Stimulated activated CD8-positive, alpha-beta memory T cell treated with anti-CD3 and anti-CD28 coated beads, Interleukin-7, amount 100 ng/mL, for 1 hour (primary cell): Measurements from ENCODE around the gene FPGS.
"Not testable (repeated sequence)": the region's sequence is repeated elsewhere in the genome, so short reads cannot be mapped to it uniquely, and the experiment has no call there.

Source experiments
- DNase-seq, 2 donors: peaks; one replicate each; pipeline ENCODE4 v3.0.0-alpha.2; 2020; ENCODE audit warnings: low read depth in 2 of 2

The FPGS gene

GRCh38 chr9:127770905-127771569 is 31.6 kb upstream of the FPGS start:
- DNase-seq, result peak; percentile 84 to 88

- DNase-seq, result no peak
Measured at GRCh38 chr9:127771570-127772189, 31.0 kb upstream of the FPGS start.

GRCh38 chr9:127772603-127773002 is 30.1 kb upstream of the FPGS start:
- no peak for DNase-seq

- DNase-seq, result no peak
Measured at GRCh38 chr9:127773272-127773671, 29.4 kb upstream of the FPGS start.

GRCh38 chr9:127773981-127774380 is 28.7 kb upstream of the FPGS start:
- no peak for DNase-seq

DNA sequence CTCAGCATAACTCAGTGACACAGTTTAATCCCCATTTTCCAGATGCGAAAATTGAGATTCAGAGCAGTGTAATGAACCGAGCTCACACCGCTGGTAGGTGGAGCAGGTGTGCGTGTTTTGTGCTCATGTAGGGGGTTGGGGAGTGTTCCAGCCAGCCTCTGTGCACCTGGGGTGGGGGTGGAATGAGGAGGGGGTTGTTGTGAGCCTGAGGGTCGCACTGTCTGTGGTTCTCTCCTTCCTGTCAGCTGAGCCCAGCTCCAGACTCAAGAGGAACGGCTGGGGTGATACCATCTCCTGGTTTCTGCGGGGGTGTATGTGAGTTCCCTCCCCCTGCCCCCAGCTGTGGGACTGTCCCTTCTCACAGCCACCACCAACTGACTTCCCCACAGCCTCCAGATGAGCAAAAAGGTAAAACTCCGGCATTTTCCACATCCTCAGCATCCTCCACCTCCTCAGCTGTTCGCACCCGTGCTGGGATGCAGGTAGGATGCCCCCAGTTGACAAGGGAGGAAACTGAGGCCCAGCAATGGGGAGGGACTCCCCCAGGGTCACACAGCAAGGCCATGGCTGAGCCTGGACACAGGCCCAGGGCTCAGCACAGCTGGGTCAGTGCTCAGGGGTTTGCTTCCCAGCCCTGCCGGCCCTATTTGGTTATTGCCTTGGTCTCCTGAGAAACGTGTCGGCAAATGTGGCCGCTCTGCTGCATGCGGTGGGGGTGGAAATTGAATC is 26.3 kb upstream of the FPGS start:
- DNase-seq, result peak; percentile 37 to 56

DNA sequence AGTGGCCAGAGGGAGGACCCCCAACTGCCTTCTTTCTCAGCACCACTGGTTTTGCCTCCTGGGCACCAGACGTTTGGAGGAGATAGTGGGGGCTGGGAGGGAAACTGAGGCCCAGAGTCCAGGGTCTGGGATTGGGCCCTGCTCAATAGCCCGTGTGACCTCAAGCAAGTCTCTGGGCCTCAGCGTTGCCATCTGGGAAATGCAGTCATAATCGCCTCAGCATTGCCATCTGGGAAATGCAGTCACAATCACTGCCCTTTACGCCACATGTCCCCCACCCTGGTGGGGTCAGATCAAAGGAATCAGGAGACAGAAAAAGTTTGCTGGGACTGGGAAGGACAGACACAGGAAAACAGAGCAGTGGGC is 25.8 kb upstream of the FPGS start:
- DNase-seq, result no peak

DNA sequence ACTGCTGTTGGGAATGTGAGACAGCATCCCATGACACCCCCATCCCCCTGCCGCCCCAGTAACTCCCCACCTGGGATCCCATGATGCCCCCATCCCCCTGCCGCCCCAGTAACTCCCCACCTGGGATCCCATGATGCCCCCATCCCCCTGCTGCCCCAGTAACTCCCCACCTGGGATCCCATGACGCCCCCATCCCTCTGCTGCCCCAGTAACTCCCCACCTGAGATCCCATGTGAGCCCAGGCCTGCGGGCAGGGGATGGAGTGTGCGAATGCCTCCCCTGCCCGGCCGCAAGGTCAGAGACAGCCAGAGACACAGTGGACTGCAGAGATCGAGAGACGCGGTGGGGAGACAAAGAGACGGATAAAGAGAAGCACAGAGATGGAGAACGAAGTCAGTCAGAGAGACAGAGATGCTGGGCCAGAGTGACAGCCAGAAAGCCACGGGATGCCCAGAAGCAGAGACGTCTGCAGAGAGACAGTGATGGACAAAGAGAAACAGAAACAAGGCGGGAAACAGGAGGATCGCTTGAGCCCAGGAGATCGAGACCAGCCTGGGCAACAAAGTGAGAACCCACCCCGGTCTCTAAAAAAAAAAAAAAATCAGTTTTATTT is 25.2 kb upstream of the FPGS start:
- no peak for DNase-seq

DNA sequence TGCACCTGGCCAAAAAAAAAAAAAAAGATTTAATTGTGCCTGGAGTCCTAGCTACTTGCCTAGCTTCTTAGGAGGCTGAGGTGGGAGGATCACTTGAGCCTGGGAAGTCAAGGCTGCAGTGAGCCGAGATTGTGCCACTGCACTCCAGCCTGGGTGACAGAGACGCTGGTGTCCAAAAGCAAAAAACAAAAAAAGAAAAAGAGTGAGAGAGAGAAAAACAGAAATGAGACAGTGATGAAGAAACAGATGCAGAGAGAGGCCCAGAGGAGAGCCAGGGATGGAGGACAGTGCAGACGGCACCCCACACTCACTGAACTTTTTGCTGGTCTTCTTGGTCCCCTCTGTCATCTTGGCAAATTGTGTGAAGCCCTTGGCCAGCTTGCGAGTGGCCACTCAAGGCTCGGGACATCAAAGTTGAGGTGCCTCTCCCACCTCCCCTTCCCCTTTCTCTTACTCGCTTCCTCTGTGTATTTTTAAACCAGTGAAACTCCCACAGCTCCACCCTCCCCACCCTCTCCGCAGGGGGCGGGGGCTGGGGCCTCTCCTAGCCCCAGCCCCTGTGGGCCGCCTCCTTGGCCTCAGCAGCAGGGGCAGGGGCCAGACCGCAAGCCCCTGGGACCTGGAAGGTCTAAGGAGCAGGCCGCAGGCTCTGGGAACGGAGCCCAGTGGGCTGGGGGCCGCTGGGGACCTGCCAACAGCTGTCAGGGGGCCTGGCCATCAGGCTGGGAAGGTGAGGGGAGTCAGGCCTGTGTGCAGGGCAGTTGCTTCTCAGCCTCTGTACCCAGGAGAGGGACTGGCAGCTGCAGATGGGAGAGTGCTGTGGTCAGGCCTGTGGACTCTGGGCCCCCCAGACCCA is 24.2 kb upstream of the FPGS start, which contains the start of gene SH2D3C:
Gene SH2D3C (minus strand): TSS at position 387 of the 856 bp plus-strand sequence. CDS start 39 bp downstream, at position 348.
- no peak for DNase-seq

- DNase-seq, result no peak
Measured at GRCh38 chr9:127779136-127779981, 23.3 kb upstream of the FPGS start.

GRCh38 chr9:127780126-127780885 is 22.4 kb upstream of the FPGS start:
- DNase-seq, result no peak

- not testable (repeated sequence) for DNase-seq
Measured at GRCh38 chr9:127780909-127781308, 21.8 kb upstream of the FPGS start.

DNA sequence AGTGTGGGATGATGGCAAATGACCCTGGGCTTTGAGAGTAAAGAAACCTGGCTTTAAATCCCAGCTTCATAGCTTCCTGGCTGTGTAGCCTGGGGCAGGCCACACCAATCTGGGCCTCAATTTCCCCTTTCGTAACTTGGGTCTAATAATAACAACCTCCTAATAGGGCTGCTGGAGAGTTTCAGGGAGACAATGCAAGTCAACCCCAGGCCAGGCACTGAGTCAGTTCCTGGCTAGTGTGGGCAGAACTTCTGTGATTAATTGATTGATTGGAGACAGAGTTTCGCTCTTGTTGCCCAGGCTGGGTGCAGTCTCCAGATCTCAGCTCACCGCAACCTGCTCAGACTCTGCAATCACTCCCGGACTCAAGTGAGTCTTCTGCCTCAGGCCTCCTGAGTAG is 20.9 kb upstream of the FPGS start:
- no peak for DNase-seq

DNA sequence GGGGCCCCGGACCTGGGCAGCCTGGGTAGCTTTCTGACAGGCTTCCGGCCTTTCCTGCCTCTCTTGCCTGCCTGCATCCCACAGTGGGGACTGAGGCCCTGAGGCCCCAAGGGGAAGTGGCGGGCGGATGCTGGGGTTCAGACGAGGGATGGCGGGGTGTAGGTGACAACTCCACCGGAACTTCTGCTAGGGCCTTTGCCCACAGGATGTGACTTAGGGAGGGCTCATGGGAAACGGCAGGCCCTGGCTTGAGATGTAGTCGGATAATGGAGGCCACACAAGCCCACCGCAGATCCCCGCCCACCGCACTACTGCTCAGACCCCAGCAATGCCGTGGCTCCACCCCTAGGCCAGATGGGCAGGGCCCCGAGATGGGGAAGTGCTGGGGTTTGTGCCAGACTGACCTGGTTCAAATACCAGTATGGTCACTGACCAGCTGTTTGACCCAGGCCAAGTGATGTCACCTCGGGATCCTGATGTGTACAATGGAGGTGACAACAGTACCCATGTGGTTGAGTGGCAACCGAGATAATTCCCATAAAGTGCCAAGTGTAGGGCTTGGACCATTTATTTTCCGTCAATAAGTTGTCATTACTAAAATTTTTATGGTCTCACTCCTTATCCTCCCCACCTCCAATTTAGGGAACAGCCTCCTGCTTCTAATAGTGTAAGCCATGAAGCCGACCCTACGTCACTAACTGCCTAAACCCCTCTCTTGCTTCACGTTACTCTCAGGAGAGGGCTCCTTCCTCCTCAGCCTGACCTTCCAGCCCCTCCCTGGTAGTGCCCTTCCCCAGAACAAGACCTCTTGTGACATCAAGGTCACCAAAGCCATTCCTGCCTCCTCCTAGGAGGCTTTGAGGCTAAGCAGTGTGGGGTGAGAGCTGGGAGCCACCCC is 19.3 kb upstream of the FPGS start:
- DNase-seq, result peak; percentile 41 to 48

DNA sequence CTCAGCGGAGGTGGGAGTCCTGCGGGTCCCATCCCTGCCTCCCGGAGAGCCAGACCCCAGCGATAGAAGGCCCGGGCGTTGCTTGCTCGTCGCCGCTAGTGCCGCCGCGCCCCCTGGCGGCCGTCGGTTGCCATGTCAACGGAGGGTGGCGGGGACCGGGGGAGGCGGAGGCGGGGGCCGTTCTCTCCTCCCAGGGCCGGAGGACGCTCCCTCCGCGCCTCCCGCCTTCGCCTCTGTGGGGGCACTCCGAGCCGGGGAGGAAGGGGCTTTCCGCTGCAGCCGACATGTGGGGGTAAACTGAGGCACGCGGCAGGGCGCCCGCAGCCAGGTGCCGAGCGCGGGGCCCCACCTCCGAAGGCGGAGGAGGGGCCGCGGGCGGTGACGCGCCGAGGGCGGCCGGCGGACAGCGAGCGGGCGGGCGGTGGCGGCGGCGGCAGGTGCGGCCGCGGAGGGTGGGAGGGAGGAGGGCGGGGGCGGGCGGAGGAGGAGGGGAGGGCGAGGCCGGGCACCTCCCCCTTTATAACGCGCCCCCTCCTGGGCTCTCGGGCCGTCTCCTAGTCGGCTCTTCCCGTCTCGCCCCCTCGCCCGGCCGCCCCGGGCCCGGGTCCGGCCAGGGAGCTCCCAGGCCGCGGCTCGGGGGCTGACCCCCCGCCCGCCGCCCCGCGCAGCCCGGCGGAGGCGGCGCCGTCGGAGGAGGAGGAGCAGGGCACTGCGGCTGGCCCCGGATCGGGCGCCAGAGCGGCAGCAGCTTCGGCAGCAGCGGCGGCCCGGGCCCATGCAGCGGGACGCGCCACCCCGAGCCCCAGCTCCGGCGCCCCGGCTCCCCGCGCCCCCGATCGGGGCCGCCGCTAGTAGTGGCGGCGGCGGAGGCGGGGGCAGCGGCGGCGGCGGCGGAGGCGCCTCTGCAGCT is 17.4 kb upstream of the FPGS start:
- DNase-seq, result peak; percentile 80 to 86

- DNase-seq, result peak; percentile 83 to 87
Measured at GRCh38 chr9:127785933-127786772, 16.5 kb upstream of the FPGS start, which contains the start of gene CDK9. Gene CDK9, plus strand, starts transcription at chr9:127786034. Its CDS starts 115 bp downstream, at chr9:127786149.

DNA sequence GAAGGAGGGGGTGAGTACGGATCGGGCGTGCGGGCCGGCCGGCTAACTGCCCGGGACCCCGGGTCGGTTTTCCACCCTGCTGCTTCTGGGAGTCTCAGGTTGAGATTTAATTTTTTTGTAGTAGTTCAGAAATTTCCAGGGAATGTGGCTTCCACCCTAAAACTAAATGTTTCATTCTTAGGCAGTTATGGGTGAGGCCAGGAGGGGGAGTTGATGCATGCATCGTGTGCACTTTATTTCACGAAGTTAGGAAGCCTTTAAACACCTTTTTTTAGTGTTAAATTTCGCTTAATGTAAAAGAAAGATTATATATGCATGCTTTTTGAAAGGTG is 15.9 kb upstream of the FPGS start:
- DNase-seq, result no peak
